K562 (cell line): ENCODE results near the gene GPR152. TPM values are rescaled to one million over a fixed set of nuclear protein-coding genes. Genes with fewer than 3 reads are reported as not detected.
"Not testable (repeated sequence)": the region's sequence is repeated elsewhere in the genome, so short reads cannot be mapped to it uniquely, and the experiment has no call there.

Experiments used
- ATAC-seq: fragments of 200-7000 bp; cut with Tn5 transposase; 3 replicates; pipeline ENCODE4 v1.9.1; 2020; ENCODE audit warnings: moderate library complexity
- BruUV-seq: library from RNA; stranded (reverse); fragments of 400-500 nt; replicated peaks from 2 replicates; lab custom pipeline; 2021; lab: Mats Ljungman, UMichigan
- CTCF ChIA-PET: fragments of 300-600 bp; formaldehyde crosslinking; extraction: SDS; loops from one replicate; lab custom pipeline; 2021; ENCODE audit warnings: low intra/inter-chr PET ratio; lab: Yijun Ruan, JAX
- POLR2A ChIA-PET: fragments of 300-600, 350-650 bp; sonication (Branson Sonifier 250); formaldehyde crosslinking; extraction: SDS; loops from one replicate; lab custom pipeline; 2021; ENCODE audit warnings: antibody characterized with exemption, inconsistent platforms; lab: Yijun Ruan, JAX
- DNase-seq, 4 experiments: peaks; one replicate each; pipeline versions ENCODE4 v3.0.0 to v3.0.0-alpha.2; 2011 to 2018; ENCODE audit warnings: low spot score in 3 of 4, mixed read lengths in 3 of 4; ENCODE audit errors: extremely low read depth in 1 of 4
- FAIRE-seq: peaks from 2 replicates; lab custom pipeline; 2011; peaks lifted over from hg19 to GRCh38; lab: Jason Lieb, UNC
- H2AFZ ChIP-seq: 2 replicates; pipeline ENCODE4 v1.6.0; 2011; ENCODE audit warnings: low read depth, low read length, control low read depth, inconsistent platforms
- H3K27ac ChIP-seq: fragments of 200-600 bp; 3 replicates; pipeline ENCODE4 v1.8.0; 2011; ENCODE audit warnings: low read depth, mild to moderate bottlenecking, control low read depth, inconsistent platforms, low read length, moderate library complexity, mixed read lengths; ENCODE audit errors: extremely low read depth
- H3K27me3 ChIP-seq, 2 experiments: fragments of 300-600 bp in 1 of 2; 2 replicates in 1 of 2; 3 replicates in 1 of 2; pipeline versions ENCODE4 v1.6.0 to v1.8.0; 2011; ENCODE audit warnings: inconsistent platforms in 2 of 2, low read length in 2 of 2, mild to moderate bottlenecking in 1 of 2, mixed read lengths in 1 of 2, moderate library complexity in 1 of 2; ENCODE audit not compliant: control insufficient read depth in 2 of 2, insufficient read depth in 2 of 2
- H3K36me3 ChIP-seq: fragments of 300-600 bp; 3 replicates; pipeline ENCODE4 v1.8.0; 2011; ENCODE audit warnings: mild to moderate bottlenecking, low read length, inconsistent platforms; ENCODE audit not compliant: control insufficient read depth, insufficient read depth
- H3K4me1 ChIP-seq, 2 experiments: fragments of 200-600 bp in 1 of 2; replicated peaks in 1 of 2; 2 replicates in 1 of 2; 3 replicates in 1 of 2; pipeline versions ENCODE4 v1.5.1 to v1.8.0; 2011; ENCODE audit warnings: inconsistent platforms in 2 of 2, low read length in 2 of 2, mild to moderate bottlenecking in 1 of 2, mixed read lengths in 1 of 2, moderate library complexity in 1 of 2; ENCODE audit not compliant: control insufficient read depth in 2 of 2, insufficient read depth in 2 of 2
- H3K4me2 ChIP-seq: 2 replicates; pipeline ENCODE4 v1.6.1; 2011; ENCODE audit warnings: low read length, control low read depth, inconsistent platforms, mixed read lengths; ENCODE audit not compliant: insufficient read depth
- H3K4me3 ChIP-seq: fragments of 200-600 bp; sonication (generic), shearing (Covaris generic); 2 replicates; pipeline ENCODE4 v1.5.1; 2016; ENCODE audit warnings: control low read depth, inconsistent platforms
- H3K79me2 ChIP-seq: fragments of 200-600 bp; 3 replicates; pipeline ENCODE4 v1.8.0; 2011; ENCODE audit warnings: low read length, inconsistent platforms; ENCODE audit not compliant: control insufficient read depth, insufficient read depth
- H3K9ac ChIP-seq, 2 experiments: 2 replicates each; pipeline versions ENCODE4 v1.6.0 to v1.6.1; 2011; ENCODE audit warnings: low read depth in 2 of 2, low read length in 2 of 2, control low read depth in 1 of 2, inconsistent platforms in 1 of 2, mild to moderate bottlenecking in 1 of 2, mixed read lengths in 1 of 2; ENCODE audit not compliant: insufficient read depth in 1 of 2
- H3K9me1 ChIP-seq: one replicate; pipeline ENCODE4 v1.6.0; 2011; ENCODE audit warnings: inconsistent platforms, mild to moderate bottlenecking, low read length, moderate library complexity; ENCODE audit not compliant: control insufficient read depth, insufficient read depth
- H3K9me3 ChIP-seq: replicated peaks from 2 replicates; pipeline ENCODE4 v1.5.1; 2011; ENCODE audit warnings: low read depth, low read length, inconsistent platforms; ENCODE audit not compliant: control insufficient read depth, insufficient read depth
- H4K20me1 ChIP-seq: replicated peaks from 2 replicates; pipeline ENCODE4 v1.6.1; 2011; ENCODE audit warnings: low read length, inconsistent platforms, mixed read lengths; ENCODE audit not compliant: control insufficient read depth, insufficient read depth
- CBFA2T2 ChIP-seq: fragments of 450-650 bp; conservative IDR thresholded peaks from 2 replicates; pipeline ENCODE4 v1.6.1; 2017; ENCODE audit warnings: mild to moderate bottlenecking
- CC2D1A ChIP-seq: fragments of 450-650 bp; IDR thresholded peaks from 2 replicates; pipeline ENCODE4 v1.6.1; 2017; ENCODE audit warnings: mild to moderate bottlenecking
- CTBP1 ChIP-seq: fragments of 450-650 bp; IDR thresholded peaks from 2 replicates; pipeline ENCODE4 v1.6.1; 2016; ENCODE audit warnings: borderline replicate concordance
- CXXC5 ChIP-seq: fragments of 250-450 bp; sonication (Bioruptor Pico); IDR thresholded peaks from 2 replicates; pipeline ENCODE4 v1.8.0; 2022; ENCODE audit warnings: inconsistent platforms, mild to moderate bottlenecking, moderate library complexity
- HDAC1 ChIP-seq, 2 experiments: fragments of 450-650 bp; IDR thresholded peaks; 2 replicates each; pipeline ENCODE4 v1.6.1; 2016 to 2017; ENCODE audit warnings: inconsistent platforms in 1 of 2, mild to moderate bottlenecking in 1 of 2, moderate library complexity in 1 of 2
- KDM1A ChIP-seq, 2 experiments: fragments of 450-650 bp; IDR thresholded peaks; 2 replicates each; pipeline ENCODE4 v1.6.1; 2016; ENCODE audit warnings: mild to moderate bottlenecking in 2 of 2
- L3MBTL2 ChIP-seq: fragments of 450-650 bp; IDR thresholded peaks from 2 replicates; pipeline ENCODE4 v1.6.1; 2016; ENCODE audit warnings: mild to moderate bottlenecking, moderate library complexity
- MTA3 ChIP-seq: fragments of 450-650 bp; formaldehyde crosslinking; IDR thresholded peaks from 2 replicates; pipeline ENCODE4 v1.6.1; 2017; ENCODE audit warnings: mild to moderate bottlenecking, borderline replicate concordance
- NBN ChIP-seq: fragments of 450-650 bp; IDR thresholded peaks from 2 replicates; pipeline ENCODE4 v1.6.1; 2016; ENCODE audit warnings: low read depth, mild to moderate bottlenecking
- NCOA1 ChIP-seq: fragments of 450-650 bp; IDR thresholded peaks from 2 replicates; pipeline ENCODE4 v1.6.1; 2016; ENCODE audit warnings: low read depth
- NFIC ChIP-seq: fragments of 450-650 bp; IDR thresholded peaks from 2 replicates; pipeline ENCODE4 v1.6.1; 2017; ENCODE audit warnings: mild to moderate bottlenecking, inconsistent platforms
- PRDM10 ChIP-seq: fragments of 450-650 bp; IDR thresholded peaks from 2 replicates; pipeline ENCODE4 v1.6.1; 2018; ENCODE audit not compliant: partially characterized antibody
- SMARCA4 ChIP-seq: fragments of 450-650 bp; IDR thresholded peaks from 2 replicates; pipeline ENCODE4 v1.6.1; 2016
- SMARCA5 ChIP-seq: fragments of 450-650 bp; IDR thresholded peaks from 2 replicates; pipeline ENCODE4 v1.6.1; 2016
- TAL1 ChIP-seq: fragments of 450-650 bp; IDR thresholded peaks from 2 replicates; pipeline ENCODE4 v1.6.1; 2016; ENCODE audit warnings: mild to moderate bottlenecking
- TRIM24 ChIP-seq, 2 experiments: fragments of 450-650 bp; IDR thresholded peaks; 2 replicates each; pipeline ENCODE4 v1.6.1; 2016
- WGBS: fragments of 100-300 bp; shearing (Covaris generic); methylation state at CpG from one replicate; pipeline ENCODE4 v1.1.6; 2016; ENCODE audit warnings: low coverage, mixed read lengths; ENCODE audit not compliant: insufficient coverage; ENCODE audit errors: missing lambda C conversion rate; 5-methylcytosine and 5-hydroxymethylcytosine counted together
- in situ Hi-C: fragments of 300-500 bp; cut with MboI; formaldehyde crosslinking; loops from 4 replicates; pipeline ENCODE4 v1.15.0; 2018; ENCODE audit warnings: inconsistent platforms, mixed read lengths
- intact Hi-C: fragments of 100-400 bp; cut with micrococcal nuclease; formaldehyde crosslinking; loops from 2 replicates; pipeline ENCODE4 v1.14.2; 2022
- polyA plus RNA-seq, 8 experiments: library from polyadenylated mRNA; depleted of rRNA in 4 of 8; stranded (reverse) in 5 of 8; unstranded in 3 of 8; fragments of >200 nt; fragmentation: Nextera tagmentation in 2 of 8; fragmentation: Illumina TruSeq in 1 of 8; extraction: Ambion mirVana in 2 of 8; extraction: Trizol in 1 of 8; gene quantifications; 2 replicates each; pipeline versions ENCODE4 v1.2.1 to v1.2.3, GENCODE V29; 2011 to 2014; ENCODE audit warnings: inconsistent platforms in 1 of 8, missing spikeins in 1 of 8
- total RNA-seq, 7 experiments: library from RNA; depleted of rRNA in 6 of 7; stranded (reverse); fragments of >200 nt in 6 of 7; fragmentation: Illumina TruSeq in 2 of 7; extraction: Trizol in 2 of 7; gene quantifications; 2 replicates each; pipeline versions ENCODE4 v1.2.1 to v1.2.3, GENCODE V29; 2011 to 2021; ENCODE audit warnings: low replicate concordance in 1 of 7
- TF ChIP-seq, protein P1 (sequence below): fragments of 450-650 bp; IDR thresholded peaks from 2 replicates; pipeline ENCODE4 v1.7.1; 2018; ENCODE audit warnings: mild to moderate bottlenecking, low read depth; ENCODE audit not compliant: partially characterized antibody

The GPR152 gene
- total and polyA plus RNA-seq, 9 of the 15 experiments (the other 6 are each of a cell fraction or from before 2014, with no cell fraction given): not detected

DNA sequence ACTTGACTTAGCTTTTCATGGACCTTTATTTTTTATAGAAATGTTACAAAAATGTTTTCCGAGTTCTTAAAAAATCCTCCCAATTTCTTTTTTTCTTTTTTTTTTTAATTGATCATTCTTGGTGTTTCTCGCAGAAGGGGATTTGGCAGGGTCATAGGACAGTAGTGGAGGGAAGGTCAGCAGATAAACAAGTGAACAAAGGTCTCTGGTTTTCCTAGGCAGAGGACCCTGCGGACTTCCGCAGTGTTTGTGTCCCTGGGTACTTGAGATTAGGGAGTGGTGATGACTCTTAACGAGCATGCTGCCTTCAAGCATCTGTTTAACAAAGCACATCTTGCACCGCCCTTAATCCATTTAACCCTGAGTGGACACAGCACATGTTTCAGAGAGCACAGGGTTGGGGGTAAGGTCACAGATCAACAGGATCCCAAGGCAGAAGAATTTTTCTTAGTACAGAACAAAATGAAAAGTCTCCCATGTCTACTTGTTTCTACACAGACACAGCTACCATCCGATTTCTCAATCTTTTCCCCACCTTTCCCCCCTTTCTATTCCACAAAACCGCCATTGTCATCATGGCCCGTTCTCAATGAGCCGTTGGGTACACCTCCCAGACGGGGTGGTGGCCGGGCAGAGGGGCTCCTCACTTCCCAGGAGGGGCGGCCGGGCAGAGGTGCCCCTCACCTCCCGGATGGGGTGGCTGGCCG is 25.0 kb upstream of the GPR152 start:
- POLR2A ChIA-PET: interaction anchor here (0.6 to 1.5 kb wide), 4 partner anchors 9 to 54 kb away, joined by 3 to 4 read pairs (median 4); no protein-coding TSS in a partner anchor
- H3K9me1 ChIP-seq, DNase-seq, in situ Hi-C loops, intact Hi-C loops, H3K4me3 ChIP-seq, H4K20me1 ChIP-seq, H3K9me3 ChIP-seq, H3K9ac ChIP-seq, H3K4me2 ChIP-seq, H3K36me3 ChIP-seq, BruUV-seq, H3K27me3 ChIP-seq, FAIRE-seq, H3K79me2 ChIP-seq: not testable (repeated sequence)
- peak; percentile 65 for ATAC-seq
- Histone ChIP-seq H3K4me1 (peaks cover 12 to 32% of the 10 kb centered on the region in 2 experiments; a peak in 4 of 5 replicates), H3K27ac (peak overlapping the region; percentile 76), H2AFZ (peak overlapping the region; percentile 73)
- CTCF ChIA-PET: interaction anchor here (0.6 kb wide), 1 partner anchor 612 kb away, joined by 3 read pairs; no protein-coding TSS in a partner anchor
- WGBS: 48% methylated on average over 8 of the region's 16 CpGs
- TF ChIP-seq PRDM10 (peak; percentile 52), SMARCA4 (peak; percentile 72), NBN (0 out of 2 replicates have a peak, but pooled peaks have one; percentile 33), NCOA1 (peak; percentile 15; the same call in 1 of the 2 replicates), L3MBTL2 (peak; percentile 45; the same call in 1 of the 2 replicates), CXXC5 (peak; percentile 32; the same call in 1 of the 2 replicates), TRIM24 (IDR thresholded peaks at IDR 0.05) (peak in 1 of 2 experiments; percentile 45; a peak in 1 of 4 replicates), KDM1A (IDR thresholded peaks at IDR 0.05) (peak; percentile 56 to 63; a peak in 3 of 4 replicates), MTA3 (0 out of 2 replicates have a peak, but pooled peaks have one; percentile 29), HDAC1 (IDR thresholded peaks at IDR 0.05) (peak in 1 of 2 experiments; percentile 17; a peak in 1 of 4 replicates), CTBP1 (0 out of 2 replicates have a peak, but pooled peaks have one; percentile 20), CBFA2T2 (peak; percentile 79), NFIC (peak; percentile 34; the same call in 1 of the 2 replicates), CC2D1A (peak; percentile 80; the same call in 1 of the 2 replicates), TAL1 (peak; percentile 71), SMARCA5 (0 out of 2 replicates have a peak, but pooled peaks have one; percentile 12)
- TF ChIP-seq, protein P1, sequence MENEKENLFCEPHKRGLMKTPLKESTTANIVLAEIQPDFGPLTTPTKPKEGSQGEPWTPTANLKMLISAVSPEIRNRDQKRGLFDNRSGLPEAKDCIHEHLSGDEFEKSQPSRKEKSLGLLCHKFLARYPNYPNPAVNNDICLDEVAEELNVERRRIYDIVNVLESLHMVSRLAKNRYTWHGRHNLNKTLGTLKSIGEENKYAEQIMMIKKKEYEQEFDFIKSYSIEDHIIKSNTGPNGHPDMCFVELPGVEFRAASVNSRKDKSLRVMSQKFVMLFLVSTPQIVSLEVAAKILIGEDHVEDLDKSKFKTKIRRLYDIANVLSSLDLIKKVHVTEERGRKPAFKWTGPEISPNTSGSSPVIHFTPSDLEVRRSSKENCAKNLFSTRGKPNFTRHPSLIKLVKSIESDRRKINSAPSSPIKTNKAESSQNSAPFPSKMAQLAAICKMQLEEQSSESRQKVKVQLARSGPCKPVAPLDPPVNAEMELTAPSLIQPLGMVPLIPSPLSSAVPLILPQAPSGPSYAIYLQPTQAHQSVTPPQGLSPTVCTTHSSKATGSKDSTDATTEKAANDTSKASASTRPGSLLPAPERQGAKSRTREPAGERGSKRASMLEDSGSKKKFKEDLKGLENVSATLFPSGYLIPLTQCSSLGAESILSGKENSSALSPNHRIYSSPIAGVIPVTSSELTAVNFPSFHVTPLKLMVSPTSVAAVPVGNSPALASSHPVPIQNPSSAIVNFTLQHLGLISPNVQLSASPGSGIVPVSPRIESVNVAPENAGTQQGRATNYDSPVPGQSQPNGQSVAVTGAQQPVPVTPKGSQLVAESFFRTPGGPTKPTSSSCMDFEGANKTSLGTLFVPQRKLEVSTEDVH: peak; percentile 8
